Measurements from ENCODE around the gene HGS. TPM values are rescaled to one million over a fixed set of nuclear protein-coding genes. Genes with fewer than 3 reads are reported as not detected.

The HGS gene
- polyA plus RNA-seq, 3 donors: 19.3 to 200 (median 28.0) TPM

DNA sequence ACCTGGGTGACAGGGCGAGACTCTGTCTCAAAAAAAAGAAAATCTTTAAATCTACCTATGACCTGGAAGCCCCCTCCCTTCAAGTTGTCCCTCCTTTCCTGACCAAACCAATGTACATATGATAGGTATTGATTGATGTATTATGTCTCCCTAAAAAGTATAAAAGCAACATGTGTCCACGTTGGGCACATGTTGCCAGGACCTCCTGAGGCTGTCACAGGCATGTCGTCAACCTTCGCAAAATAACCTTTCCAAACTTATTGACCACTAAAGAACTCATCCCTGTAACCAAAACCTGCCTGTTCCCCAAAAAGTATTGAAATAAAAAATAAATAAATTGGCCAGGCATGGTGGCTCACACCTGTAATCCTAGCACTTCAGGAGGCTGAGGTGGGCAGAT is 21.8 kb upstream of the HGS start:
- Histone ChIP-seq H3K4me3 (replicated peaks in 1 of 3; ENCODE audit: low read depth in 2 of 3, low read length in 3 of 3) (no peak overlapping the region), H2AFZ (ENCODE audit: insufficient read depth, low read depth, low read length, poor library complexity, severe bottlenecking) (no peak overlapping the region), H3K36me3 (replicated peaks in 1 of 2; ENCODE audit: control insufficient read depth in 1 of 2, insufficient read depth in 2 of 2, low read length in 2 of 2) (peaks cover 3 to 7% of the 10 kb centered on the region in 2 donors), H3K9ac (ENCODE audit: insufficient read depth, low read length, poor library complexity, severe bottlenecking) (no peak overlapping the region), H4K20me1 (ENCODE audit: insufficient read depth, low read length) (no peaks in the 10 kb centered on the region), H3K27ac (ENCODE audit: low read depth in 1 of 2, low read length in 2 of 2) (no peak overlapping the region), H3K27me3 (ENCODE audit: control insufficient read depth in 2 of 2, insufficient read depth in 2 of 2, low read length in 2 of 2) (no peaks in the 10 kb centered on the region), H3K9me3 (replicated peaks in 1 of 2; ENCODE audit: control insufficient read depth in 1 of 2, insufficient read depth in 1 of 2, low read length in 2 of 2) (no peaks in the 10 kb centered on the region), H3K79me2 (ENCODE audit: insufficient read depth, low read length) (peaks cover 21% of the 10 kb centered on the region), H3K4me1 (ENCODE audit: control insufficient read depth in 1 of 2, insufficient read depth in 2 of 2, low read length in 2 of 2) (peaks cover 16 to 18% of the 10 kb centered on the region in 2 donors), H3K4me2 (replicated peaks; ENCODE audit: extremely low read depth, low read length, poor library complexity, severe bottlenecking) (no peak overlapping the region)
- TF ChIP-seq, protein P1, sequence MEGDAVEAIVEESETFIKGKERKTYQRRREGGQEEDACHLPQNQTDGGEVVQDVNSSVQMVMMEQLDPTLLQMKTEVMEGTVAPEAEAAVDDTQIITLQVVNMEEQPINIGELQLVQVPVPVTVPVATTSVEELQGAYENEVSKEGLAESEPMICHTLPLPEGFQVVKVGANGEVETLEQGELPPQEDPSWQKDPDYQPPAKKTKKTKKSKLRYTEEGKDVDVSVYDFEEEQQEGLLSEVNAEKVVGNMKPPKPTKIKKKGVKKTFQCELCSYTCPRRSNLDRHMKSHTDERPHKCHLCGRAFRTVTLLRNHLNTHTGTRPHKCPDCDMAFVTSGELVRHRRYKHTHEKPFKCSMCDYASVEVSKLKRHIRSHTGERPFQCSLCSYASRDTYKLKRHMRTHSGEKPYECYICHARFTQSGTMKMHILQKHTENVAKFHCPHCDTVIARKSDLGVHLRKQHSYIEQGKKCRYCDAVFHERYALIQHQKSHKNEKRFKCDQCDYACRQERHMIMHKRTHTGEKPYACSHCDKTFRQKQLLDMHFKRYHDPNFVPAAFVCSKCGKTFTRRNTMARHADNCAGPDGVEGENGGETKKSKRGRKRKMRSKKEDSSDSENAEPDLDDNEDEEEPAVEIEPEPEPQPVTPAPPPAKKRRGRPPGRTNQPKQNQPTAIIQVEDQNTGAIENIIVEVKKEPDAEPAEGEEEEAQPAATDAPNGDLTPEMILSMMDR (IDR thresholded peaks at IDR 0.05): no peak
- H3K9me3 Mint-ChIP-seq: peaks cover 0 to 1% (median 0%) of the 10 kb centered on the region in 7 donors
- peaks cover 15% of the 10 kb centered on the region for H3K4me1 Mint-ChIP-seq
- peaks cover 3 to 11% of the 10 kb centered on the region in 2 donors for H3K36me3 Mint-ChIP-seq
- no peak overlapping the region for H3K27ac Mint-ChIP-seq
- 100% methylated on average over 2 of the region's 4 CpGs for WGBS (ENCODE audit: insufficient coverage)
- no peak for DNase-seq
- intact Hi-C loops (cut with micrococcal nuclease): no loop called here
- H3K27me3 Mint-ChIP-seq (ENCODE audit: low read depth in 3 of 3): peaks cover 0 to 1% (median 0%) of the 10 kb centered on the region in 3 donors
- H3K4me3 Mint-ChIP-seq: no peak overlapping the region

DNA sequence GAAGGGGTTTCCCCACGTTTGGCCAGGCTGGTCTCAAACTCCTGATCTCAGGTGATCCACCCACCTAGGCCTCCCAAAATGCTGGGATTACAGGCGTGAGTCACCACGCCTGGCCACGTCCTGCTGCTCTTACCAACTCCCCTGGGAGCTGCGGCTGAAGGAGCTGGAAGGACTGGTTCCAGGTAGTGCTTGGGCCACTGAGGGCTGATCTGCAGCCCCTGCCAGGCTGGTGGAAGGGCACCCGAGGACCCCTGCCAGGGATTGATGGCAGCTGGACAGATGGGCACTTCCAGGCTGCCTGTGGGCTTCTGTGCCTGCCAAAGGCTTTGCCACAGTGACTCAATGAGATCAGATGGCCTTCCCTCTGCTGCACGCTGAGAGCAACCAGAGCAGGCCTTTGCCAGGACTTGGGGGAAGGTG is 19.8 kb upstream of the HGS start:
- TF ChIP-seq, protein P1 (IDR thresholded peaks at IDR 0.05): no peak
- Histone ChIP-seq H3K9ac (ENCODE audit: insufficient read depth, low read length, poor library complexity, severe bottlenecking) (no peak overlapping the region), H3K27me3 (ENCODE audit: control insufficient read depth in 2 of 2, insufficient read depth in 2 of 2, low read length in 2 of 2) (no peaks in the 10 kb centered on the region), H3K27ac (ENCODE audit: low read depth in 1 of 2, low read length in 2 of 2) (no peak overlapping the region), H3K4me1 (ENCODE audit: control insufficient read depth in 1 of 2, insufficient read depth in 2 of 2, low read length in 2 of 2) (peaks cover 24 to 30% of the 10 kb centered on the region in 2 donors), H4K20me1 (ENCODE audit: insufficient read depth, low read length) (no peaks in the 10 kb centered on the region), H3K36me3 (replicated peaks in 1 of 2; ENCODE audit: control insufficient read depth in 1 of 2, insufficient read depth in 2 of 2, low read length in 2 of 2) (peaks cover 3 to 16% of the 10 kb centered on the region in 2 donors), H3K4me3 (replicated peaks in 1 of 3; ENCODE audit: low read depth in 2 of 3, low read length in 3 of 3) (no peak overlapping the region), H3K79me2 (ENCODE audit: insufficient read depth, low read length) (peaks cover 42% of the 10 kb centered on the region), H3K4me2 (replicated peaks; ENCODE audit: extremely low read depth, low read length, poor library complexity, severe bottlenecking) (no peak overlapping the region), H2AFZ (ENCODE audit: insufficient read depth, low read depth, low read length, poor library complexity, severe bottlenecking) (no peak overlapping the region), H3K9me3 (replicated peaks in 1 of 2; ENCODE audit: control insufficient read depth in 1 of 2, insufficient read depth in 1 of 2, low read length in 2 of 2) (no peaks in the 10 kb centered on the region)
- no peak overlapping the region for H3K27ac Mint-ChIP-seq
- DNase-seq: no peak
- intact Hi-C loops (cut with micrococcal nuclease): no loop called here
- peaks cover 11 to 25% of the 10 kb centered on the region in 2 donors for H3K36me3 Mint-ChIP-seq
- peaks cover 0 to 4% (median 0%) of the 10 kb centered on the region in 3 donors for H3K27me3 Mint-ChIP-seq (ENCODE audit: low read depth in 3 of 3)
- H3K9me3 Mint-ChIP-seq: peaks cover 0 to 1% (median 0%) of the 10 kb centered on the region in 7 donors
- 92% methylated on average over 6 of the region's 7 CpGs for WGBS (ENCODE audit: insufficient coverage)
- peaks cover 24% of the 10 kb centered on the region for H3K4me1 Mint-ChIP-seq
- H3K4me3 Mint-ChIP-seq: no peak overlapping the region
